Measurements from ENCODE around the gene SENP2. TPM values are rescaled to one million over a fixed set of nuclear protein-coding genes. Genes with fewer than 3 reads are reported as not detected.

Gene SENP2
- total RNA-seq, 1 donor from 2014 or later: 52.3 TPM

- H3K27ac Mint-ChIP-seq: no peak overlapping the region
- H3K36me3 Mint-ChIP-seq (ENCODE audit: insufficient read depth): no peaks in the 10 kb centered on the region
- H3K4me1 Mint-ChIP-seq (ENCODE audit: low read depth): peaks cover 15% of the 10 kb centered on the region
- H3K9me3 Mint-ChIP-seq (ENCODE audit: low read depth): no peaks in the 10 kb centered on the region
- peaks cover 7% of the 10 kb centered on the region for H3K27me3 Mint-ChIP-seq
- no peak for TF ChIP-seq CTCF (IDR thresholded peaks at IDR 0.05; ENCODE audit: unreplicated experiment)
- DNase-seq (ENCODE audit: low spot score, unreplicated experiment): no peak
- H3K4me3 Mint-ChIP-seq (ENCODE audit: low read depth): no peak overlapping the region
Observed at GRCh38 chr3:185559706-185560090, 26.4 kb upstream of the SENP2 start.

DNA sequence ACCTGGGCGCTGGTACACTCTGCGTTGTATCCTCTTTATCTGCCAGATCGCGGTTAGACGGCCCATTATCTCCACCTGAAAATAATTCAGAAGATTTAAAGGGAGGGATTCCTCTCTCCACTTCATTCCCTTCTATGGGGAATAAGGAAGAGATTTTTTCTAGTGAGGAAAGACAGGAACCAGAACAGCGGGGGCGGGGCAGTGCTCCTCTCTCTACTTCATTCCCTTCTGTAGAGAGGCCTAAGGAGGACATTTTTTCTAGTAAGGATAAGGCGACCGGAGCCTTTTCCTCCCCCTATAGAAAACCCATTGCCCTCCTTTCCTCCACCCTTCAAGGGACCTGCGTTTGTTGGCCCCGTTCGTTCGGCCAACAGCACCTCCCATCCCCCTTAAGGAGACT is 25.4 kb upstream of the SENP2 start:
- H3K4me1 Mint-ChIP-seq (ENCODE audit: low read depth): peaks cover 15% of the 10 kb centered on the region
- no peak for DNase-seq (ENCODE audit: low spot score, unreplicated experiment)
- H3K27ac Mint-ChIP-seq: no peak overlapping the region
- H3K9me3 Mint-ChIP-seq (ENCODE audit: low read depth): no peaks in the 10 kb centered on the region
- H3K27me3 Mint-ChIP-seq: peaks cover 7% of the 10 kb centered on the region
- no peaks in the 10 kb centered on the region for H3K36me3 Mint-ChIP-seq (ENCODE audit: insufficient read depth)
- H3K4me3 Mint-ChIP-seq (ENCODE audit: low read depth): no peak overlapping the region
- no peak for TF ChIP-seq CTCF (IDR thresholded peaks at IDR 0.05; ENCODE audit: unreplicated experiment)

GRCh38 chr3:185561374-185561943 is 24.6 kb upstream of the SENP2 start:
- Mint-ChIP-seq H3K9me3 (ENCODE audit: low read depth) (no peaks in the 10 kb centered on the region), H3K36me3 (ENCODE audit: insufficient read depth) (no peaks in the 10 kb centered on the region), H3K4me3 (ENCODE audit: low read depth) (no peak overlapping the region), H3K27ac (no peak overlapping the region), H3K4me1 (ENCODE audit: low read depth) (peaks cover 13% of the 10 kb centered on the region), H3K27me3 (peaks cover 7% of the 10 kb centered on the region)
- TF ChIP-seq CTCF (IDR thresholded peaks at IDR 0.05; ENCODE audit: unreplicated experiment): no peak
- no peak for DNase-seq (ENCODE audit: low spot score, unreplicated experiment)

DNA sequence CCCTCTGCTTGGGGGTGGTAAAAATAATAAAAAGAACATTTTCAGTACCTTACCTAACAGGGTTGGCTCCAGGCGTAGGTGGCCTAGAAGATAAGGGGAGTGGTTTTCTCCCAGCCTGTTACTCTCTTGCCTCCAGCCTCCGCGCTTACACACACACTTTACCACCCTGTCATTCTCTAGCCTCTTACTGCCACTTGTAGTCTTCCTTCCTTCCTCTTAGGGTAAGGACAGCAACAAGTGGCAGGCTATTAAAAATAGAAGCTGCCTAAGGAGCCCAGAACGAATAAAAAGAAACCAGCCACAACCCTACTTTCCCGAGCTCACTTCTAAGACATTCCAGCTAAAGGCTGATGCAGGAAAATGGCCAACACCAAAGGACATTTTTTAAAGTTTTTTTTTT is 24.1 kb upstream of the SENP2 start:
- H3K9me3 Mint-ChIP-seq (ENCODE audit: low read depth): no peaks in the 10 kb centered on the region
- TF ChIP-seq CTCF (IDR thresholded peaks at IDR 0.05; ENCODE audit: unreplicated experiment): no peak
- H3K27me3 Mint-ChIP-seq: peaks cover 7% of the 10 kb centered on the region
- H3K4me1 Mint-ChIP-seq (ENCODE audit: low read depth): peaks cover 13% of the 10 kb centered on the region
- H3K36me3 Mint-ChIP-seq (ENCODE audit: insufficient read depth): no peaks in the 10 kb centered on the region
- no peak for DNase-seq (ENCODE audit: low spot score, unreplicated experiment)
- no peak overlapping the region for H3K27ac Mint-ChIP-seq
- H3K4me3 Mint-ChIP-seq (ENCODE audit: low read depth): no peak overlapping the region

DNA sequence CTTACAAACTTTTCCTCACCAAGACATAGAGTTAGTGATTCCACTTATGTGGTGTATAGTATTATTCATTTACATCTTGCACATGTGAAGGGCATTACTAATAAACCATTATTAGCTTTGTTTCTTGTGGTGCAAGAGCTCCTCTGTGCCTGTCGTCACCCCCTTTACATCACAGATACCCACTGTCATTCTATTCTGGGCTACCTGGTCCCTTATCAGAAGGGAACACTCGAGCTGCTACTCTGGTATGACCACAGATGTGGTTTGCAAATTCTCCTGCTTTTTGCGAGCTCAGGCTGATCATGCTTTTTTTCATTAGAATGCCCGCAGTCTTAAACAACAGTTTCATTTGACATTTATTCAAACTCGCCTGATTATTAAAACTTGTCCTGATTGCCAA is 13.9 kb upstream of the SENP2 start:
- DNase-seq (ENCODE audit: low spot score, unreplicated experiment): no peak
- peaks cover 14% of the 10 kb centered on the region for H3K9me3 Mint-ChIP-seq (ENCODE audit: low read depth)
- peaks cover 1% of the 10 kb centered on the region for H3K36me3 Mint-ChIP-seq (ENCODE audit: insufficient read depth)
- H3K27ac Mint-ChIP-seq: no peak overlapping the region
- TF ChIP-seq CTCF (IDR thresholded peaks at IDR 0.05; ENCODE audit: unreplicated experiment): no peak
- no peak overlapping the region for H3K4me3 Mint-ChIP-seq (ENCODE audit: low read depth)
- no peaks in the 10 kb centered on the region for H3K27me3 Mint-ChIP-seq
- peaks cover 5% of the 10 kb centered on the region for H3K4me1 Mint-ChIP-seq (ENCODE audit: low read depth)
